COLO829 (cell line): ENCODE measurements around the gene KIF7.
"Not testable (repeated sequence)": the region's sequence is repeated elsewhere in the genome, so short reads cannot be mapped to it uniquely, and the experiment has no call there.

Experiments
- DNase-seq: peaks from one replicate; pipeline ENCODE4 v3.0.0; 2012; ENCODE audit warnings: low spot score

The KIF7 gene

DNA sequence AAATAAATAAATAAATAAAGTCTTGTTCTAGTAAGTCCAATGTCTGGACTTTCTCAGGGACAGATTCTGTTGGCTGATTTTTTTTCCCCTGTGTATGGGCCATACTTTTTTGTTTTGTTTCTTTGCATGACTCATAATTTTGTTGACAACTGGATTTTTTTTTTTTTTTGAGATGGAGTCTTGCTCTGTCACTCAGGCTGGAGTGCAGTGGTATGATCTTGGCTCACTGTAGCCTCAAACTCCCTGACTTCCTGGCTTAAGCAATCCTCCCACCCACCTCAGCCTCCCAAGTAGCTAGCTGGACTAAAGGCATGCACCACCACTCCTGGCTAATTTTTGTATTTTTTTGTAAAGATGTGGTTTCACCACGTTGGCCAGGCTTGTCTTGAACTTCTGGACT lies 41.1 kb downstream of the KIF7 start:
- DNase-seq = no peak

- DNase-seq = no peak
Measured at GRCh38 chr15:89613031-89613430, 42.2 kb downstream of the KIF7 start.

DNA sequence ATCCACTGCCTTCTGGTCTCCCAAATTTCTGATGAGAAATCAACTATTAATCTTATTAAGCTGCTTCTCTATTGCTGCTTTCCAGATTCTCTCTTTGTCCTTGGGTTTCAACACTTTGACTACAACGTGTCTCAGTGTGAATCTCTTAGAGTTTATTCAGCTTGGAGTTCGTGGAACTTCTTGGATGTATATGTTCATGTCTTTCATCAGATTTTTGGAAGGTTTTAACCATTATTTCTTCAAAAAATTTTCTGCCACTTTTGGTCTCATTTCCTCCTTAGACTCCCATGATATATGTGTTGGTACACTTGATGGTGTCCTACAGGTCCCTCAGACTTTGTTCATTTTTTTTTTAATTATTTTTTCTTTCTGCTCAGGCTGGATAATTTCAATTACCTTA lies 44.0 kb downstream of the KIF7 start:
- DNase-seq = no peak

- no peak for DNase-seq
Measured at GRCh38 chr15:89599021-89599420, 56.2 kb downstream of the KIF7 start.

- no peak for DNase-seq
Measured at GRCh38 chr15:89593018-89593417, 62.2 kb downstream of the KIF7 start.

DNA sequence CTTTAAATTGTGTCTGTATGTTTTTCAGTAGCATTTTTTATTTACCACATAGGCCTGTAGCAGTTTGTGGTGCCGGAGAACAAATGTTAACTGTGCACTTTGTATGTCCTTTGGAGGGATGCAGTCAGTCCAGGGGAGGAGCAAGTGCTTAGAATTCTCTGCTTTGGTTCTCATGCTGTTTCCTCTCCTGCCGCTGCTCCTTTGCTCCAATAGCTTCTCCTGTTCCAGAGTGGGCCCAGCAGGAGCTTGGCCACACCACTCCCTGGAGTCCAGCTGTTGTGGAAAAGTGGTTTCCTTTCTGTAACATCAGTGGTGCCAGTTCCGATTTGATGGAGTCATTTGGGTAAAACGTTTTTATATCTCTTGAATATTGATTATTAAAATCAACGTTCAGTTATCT lies 63.4 kb downstream of the KIF7 start:
- DNase-seq = no peak

DNA sequence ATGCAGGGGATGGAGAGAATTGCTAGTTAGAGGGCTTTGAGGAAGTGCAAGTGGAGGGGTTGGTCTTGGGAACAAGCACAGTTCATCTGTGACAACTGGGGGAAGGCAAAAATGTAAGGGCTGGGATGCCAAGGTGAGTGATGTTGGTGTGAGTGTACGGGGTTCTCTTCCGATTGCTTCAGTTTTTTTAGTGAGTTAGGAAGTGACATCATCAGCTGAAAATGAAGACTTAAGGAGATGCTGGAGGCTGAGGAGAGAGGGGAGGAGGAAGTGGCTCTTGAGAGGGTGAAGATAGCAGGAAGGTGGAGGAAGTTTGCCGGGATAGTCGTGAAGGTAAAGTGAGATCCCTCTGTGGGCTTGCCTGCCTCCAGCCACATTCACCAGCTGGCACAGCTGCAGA lies 67.3 kb downstream of the KIF7 start:
- DNase-seq = no peak

DNA sequence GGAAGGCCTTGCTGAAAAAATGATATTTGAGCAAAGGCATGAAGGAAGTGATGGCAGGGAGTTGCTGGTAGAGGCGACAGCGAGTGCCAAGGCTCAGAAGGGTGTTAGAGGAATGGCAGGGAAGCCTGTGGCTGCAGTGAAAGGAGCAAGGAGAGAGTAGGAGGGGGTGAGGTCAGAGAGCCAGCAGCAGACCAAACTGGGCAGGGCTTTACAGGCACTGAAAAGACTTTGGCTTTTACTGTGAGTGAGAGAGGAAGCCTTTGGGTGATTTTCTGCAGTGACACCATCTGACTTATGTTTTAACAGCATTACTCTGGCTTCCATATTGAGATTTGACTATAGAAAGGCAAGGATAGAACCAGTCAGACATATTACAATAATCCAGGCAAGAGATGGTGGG lies 68.6 kb downstream of the KIF7 start:
- DNase-seq = no peak

DNA sequence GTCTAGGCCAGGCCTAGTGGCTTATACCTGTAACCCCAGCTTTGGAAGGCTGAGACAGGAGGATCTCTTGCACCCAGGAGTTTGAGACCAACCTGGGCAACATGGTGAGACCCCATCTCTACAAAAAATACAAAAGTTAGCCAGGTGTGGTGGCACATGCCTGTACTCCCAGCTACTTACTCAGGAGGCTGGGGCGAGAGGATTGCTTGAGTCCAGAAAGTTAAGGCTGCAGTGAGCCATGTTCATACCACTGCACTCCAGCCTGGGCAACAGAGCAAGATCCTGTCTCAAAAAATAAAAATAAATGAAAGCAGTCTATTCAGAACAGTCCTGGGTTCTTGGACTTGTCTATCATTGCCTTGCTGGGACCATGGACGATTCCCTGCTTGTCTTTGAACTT lies 74.5 kb downstream of the KIF7 start:
- not testable (repeated sequence) for DNase-seq

- DNase-seq = no peak
Measured at GRCh38 chr15:89578146-89578545, 77.1 kb downstream of the KIF7 start.
